Heart right ventricle (tissue), 16 donors: ENCODE results near the gene NHSL2. TPM values are rescaled to one million over a fixed set of nuclear protein-coding genes. Genes with fewer than 3 reads are reported as not detected.

ENCODE experiments used
- ATAC-seq, 8 donors: fragments of 200-7000 bp; cut with Tn5 transposase; one replicate each; pipeline ENCODE4 v1.9.1; 2020; ENCODE audit warnings: mild to moderate bottlenecking in 8 of 8, moderate library complexity in 8 of 8, moderate number of reproducible peaks in 1 of 8
- DNase-seq, 2 donors: peaks; one replicate each; pipeline ENCODE4 v3.0.0-alpha.2; 2020
- H3K27ac ChIP-seq, 10 donors: fragments of 200-600 bp; sonication (generic) in 2 of 10; one replicate each; pipeline versions ENCODE4 v1.5.0 to v1.8.0; 2020 to 2022; ENCODE audit warnings: mild to moderate bottlenecking in 3 of 10
- H3K27me3 ChIP-seq, 7 donors: fragments of 200-600 bp; one replicate each; pipeline ENCODE4 v1.8.0; 2021 to 2022; ENCODE audit warnings: mild to moderate bottlenecking in 2 of 7
- H3K36me3 ChIP-seq, 9 donors: fragments of 200-600 bp; sonication (generic) in 1 of 9; one replicate each; pipeline versions ENCODE4 v1.5.0 to v1.8.0; 2020 to 2022; ENCODE audit warnings: mild to moderate bottlenecking in 2 of 9
- H3K4me1 ChIP-seq, 9 donors: fragments of 200-600 bp; sonication (generic) in 1 of 9; one replicate each; pipeline versions ENCODE4 v1.5.0 to v1.8.0; 2020 to 2022; ENCODE audit warnings: mild to moderate bottlenecking in 4 of 9
- H3K4me3 ChIP-seq, 10 donors: fragments of 200-600 bp; sonication (generic) in 2 of 10; one replicate each; pipeline versions ENCODE4 v1.5.0 to v1.8.0; 2020 to 2022; ENCODE audit warnings: mild to moderate bottlenecking in 7 of 10, moderate library complexity in 2 of 10
- H3K9me3 ChIP-seq, 11 donors: fragments of 200-600 bp in 10 of 11; sonication (generic) in 2 of 11; one replicate each; pipeline versions ENCODE4 v1.5.0 to v1.8.0; 2013 to 2022; ENCODE audit warnings: mild to moderate bottlenecking in 2 of 11, control low read depth in 1 of 11, moderate library complexity in 1 of 11
- CTCF ChIP-seq, 9 donors: fragments of 200-600 bp; sonication (generic) in 2 of 9; IDR thresholded peaks; one replicate each; pipeline versions ENCODE4 v1.5.0 to v1.8.0; 2021 to 2022; ENCODE audit warnings: antibody characterized with exemption in 9 of 9, mild to moderate bottlenecking in 5 of 9, moderate library complexity in 1 of 9
- WGBS, 2 donors: extraction: QIAGEN DNeasy Blood & Tissue Kit; methylation state at CpG; one replicate each; pipeline ENCODE4 v1.1.7; 2013; ENCODE audit warnings: inconsistent platforms in 1 of 2; 5-methylcytosine and 5-hydroxymethylcytosine counted together
- intact Hi-C, 10 donors: fragments of 100-400 bp; cut with DNase I; formaldehyde crosslinking; loops; one replicate each; pipeline versions ENCODE4 v1.11.1 to v1.14.2; 2022
- polyA plus RNA-seq, 2 donors: library from polyadenylated mRNA; stranded (reverse); fragments of 200-250 nt; gene quantifications; one replicate each; pipeline ENCODE4 v1.2.3, GENCODE V29; 2013
- total RNA-seq, 10 donors: library from RNA; stranded (reverse); fragmentation: NEBNext Ultra II Directional in 3 of 10; extraction: Animal tissue kit (Norgen Biotek cat#: 25700) in 3 of 10; gene quantifications; one replicate each; pipeline versions ENCODE4 v1.2.1 to v1.2.4, GENCODE V29; 2021 to 2023
- donor health status: Arrhythmogenic right ventricular cardiomyopathy.
- donor health status: ischemic (EF 13 %, LVEDD 7.1; RV severe dilation, severe dysfunction).
- donor health status: healthy with polysubstance abuse.
- donor health status: DM: no; HTN: yes; CAD: no.
- donor health status: DM: no; HTN: no; CAD: no.
- donor health status: ischemic (EF 25% LVEDD 6.9; RV normal size, moderate dysfunction).
- donor health status: ischemic (EF 25% LVEDD 5.7; RV mildly dilated, moderate dysfunction).
- donor health status: healthy.
- donor health status: DM: yes; HTN: yes; CAD: no.
- donor health status: Ischemic cardiomyopathy.
- donor health status: ischemic (EF 35%, LVEDD 5.7; RV mildly dilated, moderate dysfunction).
- donor health status: nonischemic (EF 11% LVEDD 7.7; RV severe dilation, severe dysfunction).
- donor health status: DM: yes; HTN: yes; CAD: no.
- donor health status: PGD.
- donor health status: ischemic (EF 29% LVEDD 5.4; RV normal size, mild dysfunction).
- donor health status: nonischemic (EF 23%, LVEDD 6.1; RV moderate dilation, normal function).

NHSL2 gene
- total and polyA plus RNA-seq, 12 donors = 0.86 to 8.4 (median 6.2) TPM

- peaks cover 0 to 60% (median 0%) of the 10 kb centered on the region in 7 donors for H3K27me3 ChIP-seq
- WGBS, 2 donors = 94 to 95% methylated on average over 2 of the region's 2 CpGs
- intact Hi-C loops = no loop called here
- H3K27ac ChIP-seq = no peak overlapping the region
- DNase-seq (no peak), ATAC-seq (no peak)
- H3K36me3 ChIP-seq = no peaks in the 10 kb centered on the region
- H3K4me3 ChIP-seq = no peak overlapping the region
- H3K4me1 ChIP-seq = peaks cover 0 to 24% (median 0%) of the 10 kb centered on the region in 9 donors
- peaks cover 0 to 11% (median 0%) of the 10 kb centered on the region in 11 donors for H3K9me3 ChIP-seq
- no peak for TF ChIP-seq CTCF (IDR thresholded peaks at IDR 0.05)
Observed at GRCh38 chrX:72038868-72039267, 128.2 kb downstream of the NHSL2 start.

- 48 to 63% methylated on average over 5 of the region's 5 CpGs for WGBS, 2 donors
- DNase-seq (no peak), ATAC-seq (no peak)
- H3K4me1 ChIP-seq = peaks cover 0 to 31% (median 5%) of the 10 kb centered on the region in 9 donors
- peaks cover 0 to 53% (median 0%) of the 10 kb centered on the region in 7 donors for H3K27me3 ChIP-seq
- no peaks in the 10 kb centered on the region for H3K36me3 ChIP-seq
- peak overlapping the region in 2 of 10 donors; percentile 1 to 78 for H3K27ac ChIP-seq
- no peak for TF ChIP-seq CTCF (IDR thresholded peaks at IDR 0.05)
- H3K9me3 ChIP-seq = peaks cover 0 to 11% (median 0%) of the 10 kb centered on the region in 11 donors
- intact Hi-C loops = no loop called here
- no peak overlapping the region for H3K4me3 ChIP-seq
Observed at GRCh38 chrX:72040506-72040905, 129.9 kb downstream of the NHSL2 start.

GRCh38 chrX:72041176-72041575 lies 130.5 kb downstream of the NHSL2 start:
- Histone ChIP-seq H3K4me3 (no peak overlapping the region), H3K9me3 (peaks cover 0 to 8% (median 0%) of the 10 kb centered on the region in 11 donors), H3K36me3 (no peaks in the 10 kb centered on the region), H3K4me1 (peaks cover 0 to 38% (median 12%) of the 10 kb centered on the region in 9 donors), H3K27me3 (peaks cover 0 to 51% (median 0%) of the 10 kb centered on the region in 7 donors), H3K27ac (peak overlapping the region in 7 of 10 donors; percentile 1 to 78 (median 55))
- WGBS, 2 donors = 57 to 74% methylated on average over 6 of the region's 6 CpGs
- ATAC-seq (no peak), DNase-seq (no peak)
- no peak for TF ChIP-seq CTCF (IDR thresholded peaks at IDR 0.05)
- intact Hi-C loops = no loop called here

GRCh38 chrX:72041871-72042851 lies 131.5 kb downstream of the NHSL2 start:
- intact Hi-C loops = no loop called here
- ATAC-seq (peak; percentile 30 to 72 (median 56)), DNase-seq (no peak)
- no peak overlapping the region for H3K4me3 ChIP-seq
- TF ChIP-seq CTCF (IDR thresholded peaks at IDR 0.05) = no peak
- H3K27ac ChIP-seq = peak overlapping the region in 9 of 10 donors; percentile 17 to 78 (median 58)
- no peaks in the 10 kb centered on the region for H3K36me3 ChIP-seq
- WGBS, 2 donors = 66 to 67% methylated on average over 12 to 13 of the region's 13 CpGs
- H3K4me1 ChIP-seq = peaks cover 0 to 44% (median 13%) of the 10 kb centered on the region in 9 donors
- peaks cover 0 to 43% (median 0%) of the 10 kb centered on the region in 7 donors for H3K27me3 ChIP-seq
- no peaks in the 10 kb centered on the region for H3K9me3 ChIP-seq
